Brain pericyte (primary cell): ENCODE measurements around the gene E2F3.

Source experiments
- DNase-seq: peaks from one replicate; pipeline ENCODE4 v3.0.0-alpha.2; 2012; ENCODE audit warnings: low read depth, low spot score

The E2F3 gene

DNA sequence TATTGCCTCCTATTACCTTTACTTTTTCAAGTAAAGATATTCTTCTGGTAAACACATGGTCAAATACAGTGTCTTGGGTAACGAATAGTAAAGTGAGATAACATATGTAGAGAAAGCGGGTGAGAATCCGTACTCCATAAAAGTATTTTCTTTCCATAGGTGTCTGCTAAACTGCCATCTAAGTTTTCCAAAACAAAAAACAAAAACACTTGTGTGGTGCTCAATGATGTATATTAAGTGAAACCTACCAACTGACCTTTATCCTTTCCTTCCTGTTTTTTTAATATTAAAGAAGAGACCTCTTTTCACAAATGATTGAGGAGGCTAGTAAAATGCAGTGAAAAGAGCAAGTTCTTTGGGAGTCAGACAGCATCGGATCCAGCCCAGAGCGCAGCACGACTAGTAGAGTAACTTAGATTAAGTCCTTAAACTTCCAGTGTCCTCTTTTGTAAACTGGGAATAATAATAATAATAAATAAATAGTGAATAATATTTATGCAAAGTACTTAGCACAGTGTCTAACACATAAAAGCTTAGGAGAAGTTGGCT is 132.1 kb downstream of the E2F3 start:
- no peak for DNase-seq

DNA sequence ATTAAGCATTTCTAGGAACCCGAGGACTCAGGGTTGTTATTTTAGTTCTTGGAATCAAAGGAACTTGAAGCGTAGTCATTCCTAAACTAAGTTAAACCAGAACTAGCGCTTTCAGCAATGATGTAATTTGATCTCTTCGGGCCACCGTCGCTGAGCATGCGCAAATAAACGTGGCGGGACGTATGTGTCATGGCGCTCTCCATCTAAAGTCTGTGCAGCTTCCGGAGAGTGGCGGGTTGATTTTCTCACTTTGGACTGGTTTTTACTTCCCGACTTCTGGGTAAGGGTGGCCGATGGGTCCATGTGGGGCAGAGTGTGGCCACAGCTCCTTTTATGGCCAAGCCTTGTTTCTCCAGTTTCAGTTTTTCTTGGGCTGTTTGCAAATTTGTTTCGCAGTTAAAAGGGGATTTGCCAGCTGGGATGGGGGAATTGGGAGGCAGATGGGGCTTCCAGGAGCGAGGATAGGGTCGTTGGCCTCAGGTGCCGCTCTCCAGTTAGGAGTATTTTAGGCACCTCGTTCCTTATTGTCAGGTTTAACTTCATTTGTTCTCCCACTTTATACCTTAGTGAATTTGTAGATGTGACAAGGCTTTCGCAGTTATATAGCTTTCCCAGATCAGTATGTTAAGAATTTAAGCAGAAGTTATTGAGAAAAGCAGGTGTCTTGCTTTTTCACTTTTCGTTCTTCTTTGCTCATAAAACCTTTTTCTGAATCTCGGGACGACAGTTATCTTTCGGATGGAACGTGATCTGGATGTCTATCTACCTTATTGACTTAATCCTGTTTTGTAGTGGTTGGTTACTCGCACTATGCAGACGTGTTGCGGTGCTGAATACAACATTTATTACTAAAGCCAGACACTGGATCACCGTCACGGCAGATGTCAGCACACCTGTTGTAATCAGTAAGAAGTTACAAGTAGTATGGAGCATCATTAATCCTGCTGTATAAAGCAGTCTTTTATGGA is 132.9 kb downstream of the E2F3 start, which contains the start of gene CDKAL1:
Gene CDKAL1, plus strand, starts transcription at position 163 of the 968 bp plus-strand sequence. CDS start 11,894 bp downstream, outside the sequence.
- DNase-seq: peak; percentile 70

DNA sequence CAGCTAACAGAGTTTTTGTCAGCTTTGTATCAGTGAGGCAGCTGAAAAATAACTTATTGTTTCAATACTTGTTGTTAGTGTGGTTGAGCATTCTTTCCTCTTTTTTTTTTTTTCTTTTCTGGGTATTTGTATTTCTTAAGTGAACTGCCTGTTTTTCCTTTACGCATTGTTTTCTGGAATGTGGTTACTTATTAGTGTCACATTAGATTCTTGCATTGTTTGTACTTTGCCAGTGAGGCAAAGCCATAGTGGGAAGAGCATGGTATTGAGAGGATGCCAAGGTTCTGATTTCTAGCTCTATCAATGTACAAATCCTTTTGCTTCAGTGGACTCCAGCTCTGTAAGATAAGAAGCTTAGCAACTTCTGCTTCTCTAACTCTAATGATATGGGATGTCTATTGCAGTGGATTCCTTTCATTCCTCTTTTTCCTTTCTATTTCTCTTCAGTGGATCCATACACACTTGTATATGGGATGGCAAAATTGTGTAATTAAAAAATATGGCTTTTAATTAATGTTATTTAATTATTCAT is 136.5 kb downstream of the E2F3 start:
- no peak for DNase-seq

DNA sequence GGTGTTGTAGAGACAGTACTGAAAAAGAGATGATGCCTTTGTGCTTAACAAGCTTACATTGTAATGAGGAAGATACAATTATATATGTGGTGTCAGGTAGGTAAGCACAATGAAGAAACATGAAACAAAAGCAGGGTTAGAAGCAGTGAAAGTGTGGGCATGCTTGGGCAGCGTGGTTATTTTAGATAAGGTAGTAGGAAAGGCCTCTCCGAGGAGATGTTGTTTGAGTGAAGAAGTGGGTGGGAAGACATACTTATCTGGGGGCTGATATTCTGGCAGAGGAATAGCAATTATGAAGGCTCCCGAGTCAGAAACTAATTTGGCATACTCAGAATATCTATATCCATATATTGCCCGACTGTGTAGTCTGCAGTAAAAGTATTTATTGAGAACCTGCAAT is 137.2 kb downstream of the E2F3 start:
- DNase-seq: no peak

DNA sequence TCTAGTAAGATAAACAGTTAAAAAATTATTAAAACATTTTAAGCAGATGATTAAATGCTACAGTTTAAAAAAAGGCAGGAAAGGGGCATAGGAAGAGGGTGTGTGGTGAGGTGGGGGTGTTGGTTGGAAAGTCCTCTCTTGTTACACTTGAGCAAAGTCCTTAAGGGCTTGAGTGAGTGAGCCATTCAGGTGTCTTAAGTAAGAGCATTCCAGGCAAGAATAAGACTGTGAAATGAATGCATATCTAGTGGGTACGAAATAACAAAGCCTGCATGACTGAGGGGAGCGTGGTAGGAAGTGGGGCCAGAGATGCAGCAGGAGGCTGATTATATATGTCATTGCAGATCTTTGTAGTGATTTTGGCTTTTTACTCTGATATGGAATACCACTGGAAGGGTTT is 137.7 kb downstream of the E2F3 start:
- no peak for DNase-seq

DNA sequence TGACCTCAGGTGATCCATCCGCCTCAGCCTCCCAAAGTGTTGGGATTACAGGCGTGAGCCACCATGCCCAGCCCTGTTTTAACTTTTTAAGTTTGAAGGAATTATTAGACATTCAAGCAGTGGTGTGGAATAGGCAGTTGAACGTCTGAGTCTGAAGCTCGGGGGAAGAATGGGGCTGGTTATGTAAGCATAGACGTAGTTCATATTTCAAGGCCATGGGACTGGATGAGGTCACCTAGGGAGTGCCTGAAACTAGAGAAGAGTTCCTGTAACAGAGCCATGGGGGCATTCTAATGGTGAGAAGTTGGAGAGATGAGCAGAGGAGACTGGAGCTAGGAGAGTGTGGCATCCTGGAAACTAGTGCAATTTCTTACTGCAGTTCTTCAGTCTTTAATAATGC is 139.0 kb downstream of the E2F3 start:
- DNase-seq: no peak

DNA sequence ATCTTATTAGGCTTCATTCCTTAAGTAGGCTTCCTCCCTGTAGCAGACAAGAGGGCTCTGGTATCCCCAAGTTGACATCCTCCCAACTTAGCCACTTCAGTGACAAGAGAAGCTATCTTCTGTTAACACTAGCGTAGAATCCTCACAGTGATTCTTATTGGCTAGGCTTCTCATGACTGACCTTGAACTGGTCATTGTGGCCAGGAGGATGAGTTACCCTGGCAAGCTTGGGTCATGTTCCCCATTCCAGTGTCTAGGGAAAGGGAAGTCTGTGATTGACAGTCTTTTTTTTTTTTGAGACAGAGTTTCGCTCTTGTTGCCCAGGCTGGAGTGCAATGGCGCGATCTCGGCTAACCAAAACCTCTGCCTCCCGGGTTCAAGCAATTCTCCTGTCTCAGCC is 139.7 kb downstream of the E2F3 start:
- DNase-seq: no peak

DNA sequence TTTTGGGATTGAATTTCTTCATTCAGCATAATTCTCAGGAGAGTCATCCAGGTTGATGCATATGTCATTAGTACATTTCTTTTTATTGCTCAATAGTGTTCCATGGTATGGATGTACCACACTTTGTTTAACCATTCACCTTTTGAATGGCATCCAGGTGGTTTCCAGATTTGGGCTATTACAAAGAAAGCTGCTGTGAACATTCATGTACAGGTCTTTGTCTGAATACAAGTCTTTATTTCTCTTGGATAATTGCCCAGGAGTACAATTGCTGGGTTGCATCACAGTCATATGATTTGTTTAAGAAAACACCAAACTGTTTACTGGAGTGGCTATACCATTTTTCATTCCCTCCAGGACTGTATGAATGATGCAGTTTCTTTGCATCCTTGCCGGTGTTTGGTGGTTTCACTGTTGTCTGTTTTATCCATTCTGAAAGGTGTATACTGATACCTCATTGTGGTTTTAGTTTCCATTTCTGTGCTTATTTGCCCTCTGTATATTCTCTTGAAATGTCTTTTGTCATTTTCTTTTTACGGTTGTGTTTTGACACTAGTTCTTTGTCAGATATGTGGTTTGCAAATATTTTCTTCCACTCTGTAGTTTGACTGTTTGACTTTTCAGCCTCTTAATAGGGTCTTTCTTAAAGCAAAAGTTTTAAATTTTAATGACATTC is 141.4 kb downstream of the E2F3 start:
- peak; percentile 66 for DNase-seq
